Measurements from ENCODE around the gene FHAD1.

Gene FHAD1

GRCh38 chr1:15350151-15350550 lies 103.1 kb downstream of the FHAD1 start:
- TF ChIP-seq CTCF (IDR thresholded peaks at IDR 0.05; ENCODE audit: low read depth, low read length, missing control alignments) = no peak
- DNase-seq = no peak
- H3K27me3 ChIP-seq (replicated peaks) = no peaks in the 10 kb centered on the region
- no peaks in the 10 kb centered on the region for H3K36me3 ChIP-seq (replicated peaks)
- in situ Hi-C loops (cut with HindIII; ENCODE audit: low pct_ligation_motif_present, low sequenced_read_pairs) = no loop called here
- no peak overlapping the region for H3K27ac ChIP-seq
- no peak overlapping the region for H3K4me3 ChIP-seq (ENCODE audit: low read depth, low read length)

- Histone ChIP-seq H3K4me3 (ENCODE audit: low read depth, low read length) (no peak overlapping the region), H3K27ac (no peak overlapping the region), H3K36me3 (replicated peaks) (no peaks in the 10 kb centered on the region), H3K27me3 (replicated peaks) (no peaks in the 10 kb centered on the region)
- no peak for TF ChIP-seq CTCF (IDR thresholded peaks at IDR 0.05; ENCODE audit: low read depth, low read length, missing control alignments)
- in situ Hi-C loops (cut with HindIII; ENCODE audit: low pct_ligation_motif_present, low sequenced_read_pairs) = no loop called here
- no peak for DNase-seq
Observed at GRCh38 chr1:15350551-15351200, 103.7 kb downstream of the FHAD1 start.

- Histone ChIP-seq H3K36me3 (replicated peaks) (no peaks in the 10 kb centered on the region), H3K27me3 (replicated peaks) (no peaks in the 10 kb centered on the region), H3K27ac (no peak overlapping the region), H3K4me3 (ENCODE audit: low read depth, low read length) (no peak overlapping the region)
- TF ChIP-seq CTCF (IDR thresholded peaks at IDR 0.05; ENCODE audit: low read depth, low read length, missing control alignments) = no peak
- in situ Hi-C loops (cut with HindIII; ENCODE audit: low pct_ligation_motif_present, low sequenced_read_pairs) = no loop called here
- no peak for DNase-seq
Observed at GRCh38 chr1:15351310-15351709, 104.3 kb downstream of the FHAD1 start.

GRCh38 chr1:15352128-15352957 lies 105.3 kb downstream of the FHAD1 start:
- H3K27ac ChIP-seq = no peak overlapping the region

GRCh38 chr1:15353839-15354579 lies 107.0 kb downstream of the FHAD1 start:
- no peak for TF ChIP-seq CTCF (IDR thresholded peaks at IDR 0.05; ENCODE audit: low read depth, low read length, missing control alignments)
- no peak overlapping the region for H3K4me3 ChIP-seq (ENCODE audit: low read depth, low read length)
- H3K36me3 ChIP-seq (replicated peaks) = no peaks in the 10 kb centered on the region
- in situ Hi-C loops (cut with HindIII; ENCODE audit: low pct_ligation_motif_present, low sequenced_read_pairs) = no loop called here
- no peak overlapping the region for H3K27ac ChIP-seq
- H3K27me3 ChIP-seq (replicated peaks) = no peaks in the 10 kb centered on the region
- DNase-seq = peak; percentile 16

More at GRCh38 chr1:15352128-15352957, 105.3 kb downstream of the FHAD1 start:
- in situ Hi-C loops (cut with HindIII; ENCODE audit: low pct_ligation_motif_present, low sequenced_read_pairs) = no loop called here
- Histone ChIP-seq H3K36me3 (replicated peaks) (no peaks in the 10 kb centered on the region), H3K4me3 (ENCODE audit: low read depth, low read length) (no peak overlapping the region), H3K27me3 (replicated peaks) (no peaks in the 10 kb centered on the region)
- TF ChIP-seq CTCF (IDR thresholded peaks at IDR 0.05; ENCODE audit: low read depth, low read length, missing control alignments) = no peak
- peak; percentile 69 for DNase-seq
